Stimulated activated CD8-positive, alpha-beta memory T cell treated with anti-CD3 and anti-CD28 coated beads, Interleukin-15, amount 100 ng/mL, for 24 hours (primary cell): ENCODE results near the gene TOR1B.
"Not testable (repeated sequence)": the region's sequence is repeated elsewhere in the genome, so short reads cannot be mapped to it uniquely, and the experiment has no call there.

Experiments
- DNase-seq: peaks from one replicate; pipeline ENCODE4 v3.0.0-alpha.2; 2020; ENCODE audit warnings: low read depth

The TOR1B gene, protein sequence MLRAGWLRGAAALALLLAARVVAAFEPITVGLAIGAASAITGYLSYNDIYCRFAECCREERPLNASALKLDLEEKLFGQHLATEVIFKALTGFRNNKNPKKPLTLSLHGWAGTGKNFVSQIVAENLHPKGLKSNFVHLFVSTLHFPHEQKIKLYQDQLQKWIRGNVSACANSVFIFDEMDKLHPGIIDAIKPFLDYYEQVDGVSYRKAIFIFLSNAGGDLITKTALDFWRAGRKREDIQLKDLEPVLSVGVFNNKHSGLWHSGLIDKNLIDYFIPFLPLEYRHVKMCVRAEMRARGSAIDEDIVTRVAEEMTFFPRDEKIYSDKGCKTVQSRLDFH

DNA sequence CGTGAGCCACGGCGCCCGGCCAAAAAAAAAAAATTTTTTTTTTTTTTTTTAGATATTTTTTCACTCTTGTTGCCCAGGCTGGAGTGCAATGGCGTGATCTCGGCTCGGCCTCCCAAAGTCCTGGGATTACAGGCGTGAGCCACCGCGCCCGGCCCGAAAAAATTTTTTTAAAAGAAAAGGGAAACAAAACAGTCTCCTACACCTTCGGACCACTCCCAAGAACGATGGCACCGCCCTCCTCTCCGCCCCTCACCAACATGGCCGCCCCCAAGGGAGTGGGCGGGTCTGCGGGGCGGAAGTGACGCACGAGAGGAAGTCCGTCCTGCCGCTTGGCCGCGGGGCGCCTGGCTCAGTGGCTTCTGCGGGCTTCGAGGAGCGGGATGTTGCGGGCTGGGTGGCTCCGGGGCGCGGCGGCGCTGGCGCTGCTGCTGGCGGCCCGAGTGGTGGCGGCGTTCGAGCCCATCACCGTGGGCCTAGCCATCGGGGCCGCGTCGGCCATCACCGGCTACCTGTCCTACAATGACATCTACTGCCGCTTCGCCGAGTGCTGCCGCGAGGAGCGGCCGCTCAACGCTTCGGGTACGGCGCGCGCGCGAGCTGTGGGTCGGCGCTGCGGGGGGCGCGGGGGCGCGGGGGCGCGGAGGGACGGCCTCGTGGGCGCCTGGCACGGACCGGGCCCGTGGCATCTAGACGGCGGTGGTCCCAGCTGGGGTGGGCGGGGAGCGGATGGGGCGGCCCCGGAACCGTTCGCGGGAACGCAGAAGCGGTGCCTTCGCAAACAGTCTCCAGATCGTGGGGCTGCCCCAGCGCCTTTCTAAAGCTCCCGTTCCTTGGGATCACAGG, at the start of gene TOR1B:
Gene TOR1B, plus strand, starts transcription at position 352 of the 843 bp plus-strand sequence. Its CDS starts 29 bp downstream, at position 381.
- peak; percentile 90 for DNase-seq

DNA sequence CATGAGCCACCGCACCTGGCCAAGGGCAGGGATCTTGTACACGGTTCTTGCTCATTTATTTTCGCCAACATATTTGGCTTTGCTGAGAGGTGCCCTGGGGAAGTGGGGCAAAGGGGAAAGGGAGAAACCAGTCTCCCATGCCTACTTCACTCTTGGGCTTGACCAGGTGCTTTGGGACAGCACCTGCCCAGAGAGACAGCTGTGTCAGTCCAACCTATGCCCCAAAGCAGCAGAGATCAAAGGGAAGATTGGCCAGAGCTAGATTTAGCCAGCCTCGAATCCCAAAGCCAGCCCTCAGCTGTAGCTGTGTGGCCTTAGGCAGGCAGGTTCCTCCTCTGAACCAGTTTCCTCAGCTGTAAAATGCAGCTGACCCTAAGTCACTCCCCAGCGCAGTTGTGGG, 47.8 kb upstream of the TOR1B start:
- DNase-seq: no peak

DNA sequence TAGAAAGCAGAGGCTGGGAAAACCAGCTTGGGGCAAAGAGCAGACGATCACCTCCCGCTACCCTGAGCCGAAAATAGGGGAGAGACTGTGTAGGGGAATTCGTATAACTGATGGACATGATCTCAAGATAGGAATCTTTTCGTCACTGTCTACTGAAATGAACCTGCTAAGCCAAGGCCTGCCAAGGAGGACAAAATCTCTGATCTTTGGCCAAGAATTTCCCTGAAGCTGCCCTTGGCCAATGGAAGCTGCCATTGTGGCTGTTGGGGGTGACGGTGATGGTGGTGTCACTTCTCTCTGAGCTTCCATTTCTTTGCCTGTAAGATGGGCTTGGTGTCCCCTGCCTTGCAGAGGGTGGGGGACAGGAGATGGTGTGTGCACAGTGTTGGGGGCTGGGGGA, 46.8 kb upstream of the TOR1B start:
- no peak for DNase-seq

DNA sequence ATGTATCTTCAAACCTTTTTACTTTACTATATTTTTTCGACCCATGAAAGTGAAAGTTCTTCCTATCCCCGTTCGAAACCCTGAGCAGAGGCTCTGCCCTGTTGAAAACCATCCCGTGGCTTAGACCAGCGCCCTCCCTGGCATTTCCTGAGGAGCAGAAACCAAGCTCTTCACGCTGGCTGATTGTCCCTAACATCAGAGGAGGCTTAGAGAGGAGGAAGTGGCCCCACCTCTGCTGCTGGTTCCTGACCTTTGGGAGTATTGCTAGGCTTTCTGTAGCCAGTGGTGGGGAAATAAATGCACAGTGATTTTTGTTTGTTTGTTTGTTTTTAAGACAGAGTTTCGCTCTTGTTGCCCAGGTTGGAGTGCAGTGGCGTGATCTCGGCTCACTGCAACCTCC, 45.9 kb upstream of the TOR1B start:
- DNase-seq: no peak

DNA sequence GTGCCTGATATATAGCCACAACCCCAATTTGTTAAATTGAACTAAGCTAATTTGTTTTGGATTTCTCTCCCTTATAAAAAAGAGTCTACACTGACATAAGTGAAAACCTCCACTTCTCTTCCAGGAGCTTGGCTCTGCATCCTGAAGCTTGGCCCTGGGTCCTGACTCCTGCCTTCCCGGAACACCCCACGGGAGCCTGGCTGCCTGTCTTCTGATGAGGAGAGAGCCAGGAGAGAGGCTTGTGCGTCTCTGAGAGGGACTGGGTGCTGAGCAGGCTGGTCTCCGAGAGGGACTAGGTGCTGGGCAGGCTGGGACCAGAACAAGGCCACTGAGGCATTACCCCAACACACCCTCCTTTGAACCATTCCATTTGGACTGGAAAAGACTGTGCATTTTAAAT, 43.7 kb upstream of the TOR1B start:
- DNase-seq: no peak

DNA sequence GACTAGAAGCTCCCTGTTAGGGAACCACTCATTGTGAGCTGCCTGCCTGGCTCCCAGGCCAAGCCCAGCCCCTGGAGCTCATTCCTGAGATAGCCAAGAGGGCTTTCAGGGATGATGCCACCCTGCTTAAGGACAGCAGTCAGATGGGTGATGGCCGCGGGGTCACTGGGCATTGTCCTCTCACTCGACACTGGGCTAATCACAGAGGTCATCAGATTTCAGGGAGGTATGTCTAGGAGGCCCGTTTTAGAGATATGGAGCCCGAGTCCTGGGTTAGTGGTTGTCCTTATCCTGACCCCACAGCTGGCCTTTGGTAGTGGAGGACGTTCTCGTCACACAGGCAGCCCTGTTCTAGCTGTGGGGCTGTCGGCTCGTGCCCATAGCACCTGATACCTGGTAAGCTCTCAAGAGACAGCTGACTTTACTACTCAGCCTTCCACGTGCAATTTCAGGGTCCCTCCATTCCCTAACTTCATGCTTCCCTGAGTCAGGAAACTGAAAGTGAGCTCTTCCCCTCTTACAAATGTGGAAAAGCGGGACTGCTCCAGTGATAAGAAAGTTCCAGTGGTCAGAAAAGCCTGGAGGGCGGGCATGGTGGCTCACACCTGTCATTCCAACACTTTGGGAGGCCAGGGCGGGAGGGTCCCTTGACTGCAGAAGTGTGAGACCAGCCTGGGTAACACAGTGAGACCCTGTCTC, 43.0 kb upstream of the TOR1B start:
- DNase-seq: no peak

DNA sequence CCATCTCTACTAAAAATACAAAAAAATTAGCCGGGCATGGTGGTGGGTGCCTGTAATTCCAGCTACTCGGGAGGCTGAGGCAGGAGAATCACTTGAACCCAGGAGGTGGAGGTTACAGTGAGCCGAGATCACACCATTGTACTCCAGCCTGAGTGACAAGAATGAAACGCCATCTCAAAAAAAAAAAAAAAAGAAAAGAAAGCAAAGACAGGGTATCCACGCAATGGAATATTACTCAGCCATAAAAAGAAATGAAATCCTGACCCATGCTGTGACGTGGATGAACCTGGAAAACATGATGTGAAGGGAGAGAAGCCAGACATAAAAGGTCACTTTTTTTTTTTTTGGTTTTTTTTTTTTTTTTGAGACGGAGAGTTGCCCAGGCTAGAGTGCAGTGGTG, 42.2 kb upstream of the TOR1B start:
- not testable (repeated sequence) for DNase-seq

DNA sequence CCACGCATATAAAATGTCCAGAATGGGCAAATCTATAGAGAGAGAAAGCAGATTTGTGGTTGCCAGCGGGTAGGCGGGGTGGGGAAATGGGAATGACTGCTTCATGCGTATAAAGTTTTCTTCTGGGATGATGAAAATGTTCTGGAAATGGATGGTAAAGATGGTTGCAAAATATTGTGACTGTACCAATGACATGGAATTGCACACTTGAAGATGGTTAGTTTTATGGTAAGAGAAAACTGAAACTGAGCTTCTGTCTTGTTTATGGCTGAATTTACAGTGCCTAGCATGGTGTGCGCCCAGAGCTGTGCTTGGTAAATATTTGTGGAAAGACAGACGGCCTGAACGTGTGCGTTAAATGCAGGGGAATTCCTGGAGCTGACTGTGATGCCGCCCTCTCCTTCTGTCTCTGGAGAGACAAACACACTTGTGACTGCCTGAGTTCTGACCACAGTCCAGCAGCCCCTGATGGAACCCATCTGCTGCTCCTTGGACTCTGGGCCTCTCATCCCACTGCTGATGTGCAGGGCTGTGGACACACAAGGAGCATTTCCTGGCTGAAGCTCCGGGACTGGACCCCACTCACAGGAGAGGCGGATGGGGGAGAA, 41.6 kb upstream of the TOR1B start:
- no peak for DNase-seq

DNA sequence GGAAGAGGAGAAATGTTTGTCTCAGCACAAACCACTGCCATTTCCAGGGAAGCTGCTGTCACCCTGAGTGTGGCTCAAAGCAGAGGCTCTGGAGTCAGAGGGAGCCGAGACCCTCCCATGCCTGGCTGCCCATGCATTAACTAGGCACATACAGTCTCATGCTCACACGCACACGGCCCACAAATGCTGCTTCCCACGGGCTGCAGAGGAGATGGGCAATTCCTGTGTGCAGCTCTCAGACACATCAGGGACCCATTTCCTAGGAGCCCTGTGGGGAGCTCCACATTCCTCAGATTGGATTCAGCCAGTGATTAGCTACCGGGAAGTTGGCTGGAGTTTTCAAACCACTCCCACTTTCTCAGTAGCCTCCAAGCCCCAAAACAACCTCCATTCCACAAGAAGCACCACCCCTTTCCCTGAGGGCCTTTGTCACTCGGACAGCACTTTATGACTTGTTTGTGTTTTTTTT, 41.0 kb upstream of the TOR1B start:
- no peak for DNase-seq

DNA sequence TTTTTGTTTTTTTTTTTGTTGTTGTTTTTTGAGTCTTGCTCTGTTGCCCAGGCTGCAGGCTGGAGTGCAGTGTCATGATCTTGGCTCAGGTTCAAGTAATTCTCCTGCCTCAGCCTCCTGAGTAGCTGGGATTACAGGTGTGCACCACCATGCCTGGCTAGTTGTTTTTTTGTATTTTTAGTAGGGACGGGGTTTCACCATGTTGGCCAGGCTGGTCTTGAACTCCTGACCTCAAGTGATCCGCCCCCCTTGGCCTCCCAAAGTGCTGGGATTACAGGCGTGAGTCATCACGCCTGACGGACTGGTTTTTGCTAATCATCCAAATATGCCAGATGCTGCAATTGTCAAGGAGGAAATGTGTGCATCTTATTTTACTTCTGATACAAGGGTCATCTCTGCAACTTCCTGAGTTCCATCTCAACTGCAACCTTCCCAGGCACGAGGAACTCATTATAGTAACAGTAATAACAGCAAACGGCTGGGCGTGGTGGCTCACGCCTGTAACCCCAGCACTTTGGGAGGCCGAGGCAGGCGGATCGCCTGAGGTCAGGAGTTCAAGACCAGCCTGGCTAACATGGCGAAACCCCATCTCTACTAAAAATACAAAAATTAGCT, 40.5 kb upstream of the TOR1B start:
- not testable (repeated sequence) for DNase-seq

DNA sequence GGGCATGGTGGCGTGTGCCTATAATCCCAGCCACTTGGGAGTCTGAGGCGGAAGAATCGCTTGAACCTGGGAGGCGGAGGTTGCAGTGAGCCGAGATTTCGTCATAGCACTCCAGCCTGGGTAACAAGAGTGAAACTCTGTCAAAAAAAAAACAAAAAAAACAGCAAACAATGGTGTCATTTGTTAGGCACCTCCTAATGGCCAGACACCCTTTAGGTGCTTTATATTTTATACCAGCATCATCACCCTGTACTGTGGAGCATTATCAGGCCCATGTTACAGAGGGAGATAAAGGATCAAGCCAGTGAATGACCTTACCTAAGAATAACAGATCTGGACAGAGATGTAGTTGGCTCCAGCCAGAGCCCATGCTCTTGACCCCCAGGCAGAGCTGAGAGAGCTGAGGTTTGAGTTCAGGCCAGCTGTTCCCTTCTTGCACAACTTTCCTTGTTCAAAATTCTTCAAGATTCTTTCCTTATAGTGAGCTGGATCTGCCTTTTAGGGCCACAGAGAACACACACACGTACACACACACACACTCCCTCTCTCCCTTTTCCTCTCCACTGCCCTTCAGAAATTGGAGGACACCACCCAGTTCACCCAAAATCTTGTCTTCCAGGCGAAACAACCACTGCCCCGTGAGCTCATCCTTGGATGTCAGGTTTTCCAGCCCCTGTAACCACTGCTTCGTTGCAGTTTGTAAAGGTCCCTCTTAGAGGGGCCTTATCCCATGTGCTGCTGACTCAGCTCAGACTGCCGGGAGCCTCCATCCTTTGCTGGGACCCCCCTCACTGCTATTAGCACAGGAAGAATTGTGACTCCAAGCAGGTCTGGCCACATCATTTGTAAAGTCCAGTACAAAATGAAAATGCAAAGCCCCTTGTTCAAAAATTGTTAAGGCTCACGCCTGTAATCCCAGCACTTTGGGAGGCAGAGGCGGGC, 39.7 kb upstream of the TOR1B start:
- no peak for DNase-seq

DNA sequence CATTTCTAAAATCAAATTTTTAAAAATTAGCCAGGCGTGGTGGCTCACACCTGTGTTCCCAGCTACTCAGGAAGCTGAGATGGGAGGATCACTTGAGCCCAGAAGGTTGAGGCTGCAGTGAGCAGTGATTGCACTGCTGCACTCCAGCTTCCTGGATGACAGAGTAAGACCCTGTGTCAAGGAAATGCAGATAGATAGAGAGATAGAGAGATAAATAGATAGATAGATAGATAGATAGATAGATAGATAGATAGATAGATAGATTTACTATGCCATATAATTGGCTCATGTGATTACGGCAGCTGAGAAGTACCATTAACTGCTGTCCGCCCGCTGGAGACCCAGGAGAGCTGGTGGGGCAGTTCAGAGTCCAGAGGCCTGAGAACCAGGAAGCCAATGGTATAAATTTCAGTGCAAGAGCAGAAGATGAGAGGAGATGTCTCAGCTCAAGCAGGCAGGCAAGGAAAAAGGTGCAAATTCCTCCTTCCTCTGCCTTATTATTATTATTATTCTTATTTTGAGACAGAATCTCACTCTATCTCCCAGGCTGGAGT, 37.1 kb upstream of the TOR1B start:
- no peak for DNase-seq

DNA sequence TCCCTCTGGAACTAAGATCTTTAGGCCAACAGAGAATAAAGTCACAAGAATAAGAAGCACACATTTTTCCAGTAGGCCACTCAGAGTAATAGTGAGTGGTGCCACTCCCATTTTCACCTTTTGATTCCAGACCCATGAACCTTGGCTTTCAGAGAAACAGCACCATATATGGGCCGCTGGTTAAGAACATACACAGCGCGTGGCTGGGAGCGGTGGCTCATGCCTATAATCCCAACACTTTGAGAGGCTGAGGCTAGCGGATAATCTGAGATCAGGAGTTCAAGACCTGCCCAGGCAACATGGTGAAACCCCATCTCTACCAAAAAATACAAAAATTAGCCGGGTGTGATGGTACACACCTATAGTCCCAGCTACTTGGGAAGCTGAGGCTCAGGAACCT, 34.5 kb upstream of the TOR1B start:
- DNase-seq: no peak

DNA sequence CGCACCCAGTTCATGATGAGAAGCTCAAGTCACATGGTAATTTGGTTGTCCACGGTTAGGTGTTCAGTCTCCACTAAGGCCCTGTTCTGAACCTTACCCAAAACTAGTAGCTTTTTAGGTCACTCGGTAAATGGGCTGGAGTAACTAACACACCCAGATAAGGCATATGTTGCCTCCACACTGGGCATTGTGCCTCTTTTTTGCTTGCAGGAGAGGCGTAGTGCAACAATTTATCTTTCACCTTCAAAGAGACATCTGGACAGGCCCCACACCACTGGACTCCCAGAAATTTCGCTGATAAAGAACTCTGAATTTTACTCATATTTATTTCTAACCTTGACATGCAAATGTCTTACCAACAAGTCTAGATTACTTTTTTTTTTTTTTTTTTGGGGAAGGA, 33.3 kb upstream of the TOR1B start:
- no peak for DNase-seq

DNA sequence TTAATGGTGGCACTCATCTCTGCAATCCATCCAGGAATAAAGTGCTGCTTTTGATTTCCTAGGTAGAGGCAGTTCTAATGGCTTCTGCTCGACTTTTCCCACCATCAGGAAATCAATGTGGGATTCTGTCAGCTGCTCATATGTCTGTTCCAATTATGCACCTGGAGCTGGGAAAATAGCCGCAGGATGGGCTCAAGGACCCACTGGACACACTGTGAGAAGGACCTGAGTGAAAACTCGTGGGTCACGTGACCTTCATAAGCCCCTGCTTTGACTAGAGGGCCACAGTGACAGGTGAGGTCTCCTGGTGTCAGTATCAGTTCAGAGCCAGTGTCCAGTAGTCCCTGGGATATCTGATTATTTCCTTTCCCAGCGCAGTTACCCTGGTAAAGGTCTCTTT, 32.2 kb upstream of the TOR1B start:
- no peak for DNase-seq

DNA sequence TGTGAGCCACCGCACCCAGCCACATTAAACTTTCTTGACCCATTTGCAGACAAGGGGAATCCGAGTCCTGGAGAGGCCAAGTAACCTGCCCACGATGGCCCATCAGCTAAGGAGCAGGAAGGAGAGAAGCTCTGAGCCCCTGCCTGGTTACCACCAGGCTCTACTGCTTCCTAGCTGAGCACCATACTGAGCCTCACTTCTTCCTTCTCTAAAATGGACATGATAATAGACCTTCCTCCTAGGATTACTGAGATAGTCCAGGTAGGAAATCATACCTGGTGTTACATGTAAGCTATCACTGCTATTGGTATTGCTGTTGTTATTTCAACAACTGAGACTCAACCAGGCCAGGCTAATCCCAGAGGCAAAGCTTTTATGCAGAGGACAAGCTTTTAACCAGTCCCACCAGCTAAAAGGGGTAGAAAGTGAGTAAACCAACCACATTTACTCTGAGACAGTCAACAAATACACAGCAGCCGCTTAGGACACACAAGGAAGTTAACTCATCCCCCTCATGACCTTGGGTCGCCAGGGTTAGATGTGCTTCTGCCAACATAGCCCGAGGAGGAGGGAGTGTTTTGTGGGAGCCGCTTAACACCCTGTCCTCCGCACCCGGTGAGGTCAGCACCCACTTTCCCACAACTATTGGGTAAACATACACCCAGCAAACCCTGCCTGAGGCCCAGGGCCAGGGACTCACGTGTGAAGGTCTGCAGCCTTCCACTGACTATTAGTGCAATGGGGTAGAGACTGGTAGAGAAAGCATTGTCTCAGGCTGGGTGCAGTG, 29.5 kb upstream of the TOR1B start:
- DNase-seq: no peak

DNA sequence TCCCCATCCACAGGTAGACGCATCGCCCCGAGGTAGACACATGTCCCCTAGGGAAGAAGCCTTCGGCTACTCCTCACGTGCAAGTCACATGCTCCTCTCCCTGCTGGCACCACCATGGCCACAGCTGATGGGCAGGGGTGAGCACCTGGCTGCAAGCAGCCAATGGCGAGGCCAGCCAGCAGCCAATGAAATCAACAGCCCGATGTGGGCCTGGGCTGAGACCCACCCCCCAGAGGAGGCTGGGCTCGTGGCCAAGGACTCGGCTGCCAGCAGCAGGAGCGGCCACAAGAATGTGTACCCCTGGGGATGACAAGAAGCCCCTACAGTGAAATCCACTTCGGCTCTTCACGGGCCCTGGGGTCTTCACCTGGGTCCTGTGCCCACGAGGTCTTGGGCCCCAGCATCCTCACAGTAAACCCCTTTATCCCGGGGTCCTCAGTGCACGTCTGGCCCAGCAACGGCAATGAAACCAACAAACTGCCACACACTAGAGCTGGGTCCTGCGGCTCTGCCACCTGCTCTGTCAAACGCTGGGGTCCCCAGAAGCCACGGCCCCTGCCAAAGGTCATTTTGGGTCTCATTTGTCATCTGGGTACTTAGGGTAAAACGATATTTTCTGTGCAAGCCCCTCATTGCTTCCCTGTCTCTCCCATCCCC, 28.1 kb upstream of the TOR1B start:
- no peak for DNase-seq

DNA sequence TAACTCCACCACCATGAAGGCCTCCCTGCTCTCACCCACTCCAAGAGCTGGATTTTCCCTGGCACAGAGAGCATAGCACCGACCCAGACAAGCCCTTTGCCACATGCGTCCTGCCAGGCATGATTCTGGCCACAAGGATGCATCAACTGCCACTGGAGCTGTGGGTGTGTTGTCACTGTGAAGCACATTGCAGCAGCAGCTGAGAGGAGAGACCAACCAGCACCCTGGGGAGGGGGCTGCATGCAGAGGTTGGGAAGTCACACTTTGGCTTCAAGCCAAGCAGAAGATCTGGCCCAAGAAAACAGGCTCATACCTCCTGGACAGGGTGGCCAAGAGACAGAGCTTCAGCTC, 27.6 kb upstream of the TOR1B start:
- no peak for DNase-seq

DNA sequence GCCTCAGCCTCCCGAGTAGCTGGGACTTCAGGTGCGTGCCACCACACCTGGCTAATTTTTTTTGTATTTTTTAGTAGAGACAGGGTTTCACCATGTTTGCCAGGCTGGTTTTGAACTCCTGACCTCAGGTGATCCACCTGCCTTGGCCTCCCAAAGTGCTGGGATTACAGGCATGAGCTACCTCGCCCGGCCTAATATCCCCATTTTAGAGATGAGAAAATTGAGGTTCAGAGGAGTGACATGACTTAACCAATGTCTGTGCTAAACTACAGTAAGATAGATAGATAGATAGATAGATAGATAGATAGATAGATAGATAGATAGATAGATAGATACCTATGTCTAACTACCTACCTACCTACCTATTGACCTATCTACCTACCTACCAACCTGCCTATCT, 26.9 kb upstream of the TOR1B start:
- not testable (repeated sequence) for DNase-seq
